Measurements from ENCODE around the gene USH1G.

Gene USH1G

GRCh38 chr17:74901353-74902135 lies 21.5 kb downstream of the USH1G start:
- peak; percentile 27 for DNase-seq

- no peak for DNase-seq
These were observed 22.8 kb downstream of the USH1G start for GRCh38 chr17:74900208-74900607.

GRCh38 chr17:74898376-74898946 lies 24.6 kb downstream of the USH1G start:
- no peak for DNase-seq

GRCh38 chr17:74893936-74894671 lies 29.0 kb downstream of the USH1G start:
- no peak for DNase-seq

- no peak for DNase-seq
These were observed 29.8 kb downstream of the USH1G start, which contains the start of gene FADS6 for GRCh38 chr17:74892974-74893911. Gene FADS6, minus strand, starts transcription at chr17:74893633. Its CDS starts 38 bp downstream, at chr17:74893595.

- no peak for DNase-seq
These were observed 30.8 kb downstream of the USH1G start for GRCh38 chr17:74892013-74892841.

GRCh38 chr17:74890554-74890953 lies 32.5 kb downstream of the USH1G start:
- DNase-seq = no peak

- no peak for DNase-seq
These were observed 34.6 kb downstream of the USH1G start for GRCh38 chr17:74888469-74888868.

- no peak for DNase-seq
These were observed 39.8 kb downstream of the USH1G start for GRCh38 chr17:74883241-74883745.

GRCh38 chr17:74882517-74883240 lies 40.4 kb downstream of the USH1G start:
- DNase-seq = no peak

GRCh38 chr17:74881073-74881472 lies 42.0 kb downstream of the USH1G start:
- DNase-seq = no peak

- DNase-seq = no peak
These were observed 43.7 kb downstream of the USH1G start for GRCh38 chr17:74879308-74879707.

GRCh38 chr17:74878658-74879057 lies 44.4 kb downstream of the USH1G start:
- no peak for DNase-seq

GRCh38 chr17:74877592-74878548 lies 45.2 kb downstream of the USH1G start:
- no peak for DNase-seq

- DNase-seq = no peak
These were observed 47.0 kb downstream of the USH1G start for GRCh38 chr17:74875977-74876593.

GRCh38 chr17:74875155-74875976 lies 47.7 kb downstream of the USH1G start:
- no peak for DNase-seq

- DNase-seq = no peak
These were observed 48.4 kb downstream of the USH1G start for GRCh38 chr17:74874615-74875037.
